Amygdala (tissue), 56 donors: Measurements from ENCODE around the gene F13B.
"Not testable (repeated sequence)": the region's sequence is repeated elsewhere in the genome, so short reads cannot be mapped to it uniquely, and the experiment has no call there.

ENCODE experiments used
- DNase-seq, 56 donors: peaks; one replicate each; lab custom pipeline; 2025; lab: John Stamatoyannopoulos, UW

The F13B gene

DNA sequence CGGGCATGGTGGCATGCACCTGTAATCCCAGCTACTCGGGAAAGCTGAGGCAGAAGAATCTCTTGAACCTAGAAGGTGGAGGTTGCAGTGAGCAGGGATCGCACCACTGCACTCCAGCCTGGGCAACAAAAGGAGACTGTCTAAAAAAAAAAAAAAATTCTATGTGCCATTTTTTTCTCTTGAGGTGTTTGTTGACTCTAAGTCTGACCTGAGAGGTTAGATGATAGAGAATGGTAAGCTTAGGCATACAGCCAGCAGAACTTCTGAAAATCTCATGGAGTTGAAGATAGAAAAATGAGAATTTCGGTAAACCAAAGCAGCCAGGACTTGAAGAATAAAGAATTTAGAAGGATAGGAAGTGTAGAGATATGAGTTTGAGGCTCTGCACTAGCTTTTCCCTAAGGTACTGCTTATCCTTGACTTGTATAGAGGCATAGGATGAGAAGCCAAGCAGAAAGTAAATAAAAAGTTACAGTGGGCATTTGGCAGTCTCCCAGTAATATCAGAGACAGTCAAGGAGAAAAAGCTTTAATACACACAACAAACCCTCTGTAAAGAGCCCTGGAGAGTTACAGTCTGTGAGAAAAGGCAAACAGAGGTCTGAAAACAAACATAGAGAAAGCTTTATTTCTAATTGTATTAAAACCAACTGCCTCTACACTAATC is 24.3 kb downstream of the F13B start:
- no peak for DNase-seq

- no peak for DNase-seq
Observed at GRCh38 chr1:197041486-197042353, 25.3 kb downstream of the F13B start.

DNA sequence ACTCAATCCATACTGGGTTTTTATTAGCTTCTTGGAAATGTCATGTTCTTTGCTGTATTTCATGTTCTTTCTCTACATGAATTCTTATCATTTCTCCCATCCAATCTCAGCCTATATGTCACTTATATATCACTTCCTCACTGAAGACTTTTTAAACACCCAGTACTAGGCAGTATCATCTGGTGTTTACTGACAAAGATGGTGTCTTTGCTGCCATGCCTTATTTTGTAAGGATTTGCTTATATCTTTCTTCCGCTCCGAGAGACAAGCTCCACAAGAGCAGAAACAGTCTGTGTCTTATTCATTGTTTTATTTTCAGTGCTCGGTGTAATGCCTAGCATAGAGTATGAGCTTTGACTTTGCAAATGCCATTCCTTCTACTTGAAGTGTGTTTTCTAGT is 30.2 kb downstream of the F13B start:
- no peak for DNase-seq

GRCh38 chr1:197034631-197035339 is 32.3 kb downstream of the F13B start:
- DNase-seq: not testable (repeated sequence)

DNA sequence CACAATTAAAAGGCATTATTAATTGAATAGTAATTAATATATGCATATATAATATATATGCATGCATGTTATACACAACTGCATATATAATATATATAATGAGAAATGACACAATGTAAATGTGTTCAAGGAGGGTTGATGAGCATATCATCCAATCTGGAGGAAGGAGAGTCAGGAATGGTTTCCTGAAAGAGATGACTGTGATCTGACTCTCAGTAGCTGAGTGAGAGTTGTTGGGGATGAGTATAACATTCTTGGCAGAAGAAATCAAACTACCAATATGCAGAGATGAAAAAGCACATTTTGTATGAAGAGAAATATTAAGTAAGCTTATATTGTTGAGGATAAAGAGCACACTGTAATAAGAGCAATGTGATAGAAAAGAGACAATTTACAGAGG is 37.3 kb downstream of the F13B start:
- DNase-seq: no peak

- no peak for DNase-seq
Observed at GRCh38 chr1:197027359-197027758, 39.7 kb downstream of the F13B start.

DNA sequence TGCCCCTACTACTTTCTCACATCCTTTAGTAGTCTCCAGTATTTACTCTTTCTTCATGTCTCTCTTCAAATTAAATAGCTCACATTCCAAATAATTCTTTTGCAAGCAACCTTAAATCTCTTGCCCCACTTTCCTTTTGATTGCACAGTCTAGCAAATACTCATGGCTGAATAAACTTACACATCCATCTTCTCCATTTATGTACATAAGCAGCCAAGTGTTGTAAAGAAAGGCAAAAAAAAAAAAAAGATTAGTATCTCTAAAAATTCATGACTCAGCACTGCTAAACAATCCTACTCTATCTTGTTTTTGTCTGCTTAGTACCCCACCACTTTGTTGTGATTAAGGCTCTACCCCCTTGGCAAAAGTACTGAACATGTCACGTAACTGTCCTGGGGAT is 42.6 kb downstream of the F13B start:
- no peak for DNase-seq

DNA sequence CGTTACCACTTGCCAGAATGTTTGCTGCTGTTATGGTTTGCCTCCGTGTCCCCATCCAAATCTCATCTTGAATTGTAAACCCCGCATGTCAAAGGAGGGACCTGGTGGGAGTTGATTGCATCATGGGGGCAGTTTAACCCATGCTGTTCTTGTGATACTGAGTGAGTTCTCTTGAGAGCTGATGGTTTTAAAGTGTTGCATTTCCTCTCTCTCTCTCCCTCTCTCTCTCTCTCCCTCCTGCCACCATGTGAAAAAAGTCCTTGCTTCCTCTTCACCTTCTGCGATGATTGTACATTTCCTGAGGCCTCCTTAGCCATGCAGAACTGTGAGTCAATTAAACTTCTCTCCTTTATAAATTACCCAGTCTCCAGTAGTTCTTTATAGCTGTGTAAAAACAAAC is 45.3 kb downstream of the F13B start:
- no peak for DNase-seq

GRCh38 chr1:197017558-197018146 is 49.4 kb downstream of the F13B start:
- no peak for DNase-seq

DNA sequence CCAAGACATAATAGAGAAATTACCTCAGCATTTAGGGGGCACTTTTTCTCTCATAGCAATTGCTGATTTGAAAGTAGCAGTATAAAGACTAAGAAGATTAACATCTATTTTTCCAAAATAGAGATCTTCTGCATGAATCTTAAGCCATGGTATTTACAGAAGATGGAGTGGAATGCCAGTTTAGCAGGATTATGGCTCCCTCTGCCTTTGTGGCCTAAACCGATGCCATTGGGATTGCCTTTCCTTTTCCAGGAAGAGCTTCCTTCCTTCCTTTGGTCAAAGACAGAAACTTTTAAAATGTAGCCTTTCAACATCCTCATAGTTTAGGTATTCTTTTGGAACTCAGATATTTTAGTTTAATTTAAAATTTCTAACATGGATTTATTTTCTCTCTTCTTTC is 50.3 kb downstream of the F13B start:
- no peak for DNase-seq

GRCh38 chr1:197013234-197013633 is 53.8 kb downstream of the F13B start:
- no peak for DNase-seq

DNA sequence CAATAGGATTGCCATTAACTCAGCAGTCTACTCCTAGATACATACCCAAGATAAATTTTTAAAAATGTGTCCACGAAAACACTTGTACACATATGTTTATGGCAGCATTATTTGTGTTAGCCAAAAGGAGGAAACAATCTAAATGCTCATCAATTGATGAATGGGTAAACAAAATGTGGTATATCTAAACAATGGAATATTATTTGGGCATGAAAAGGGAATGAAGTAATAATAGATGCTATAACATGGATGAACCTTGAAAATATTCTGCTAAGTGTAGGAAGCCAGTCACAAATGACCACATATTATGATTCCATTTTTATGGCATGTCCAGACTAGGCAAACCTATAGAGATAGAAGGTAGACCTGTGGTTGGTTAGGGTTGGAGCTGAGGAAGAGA is 55.4 kb downstream of the F13B start:
- DNase-seq: no peak

DNA sequence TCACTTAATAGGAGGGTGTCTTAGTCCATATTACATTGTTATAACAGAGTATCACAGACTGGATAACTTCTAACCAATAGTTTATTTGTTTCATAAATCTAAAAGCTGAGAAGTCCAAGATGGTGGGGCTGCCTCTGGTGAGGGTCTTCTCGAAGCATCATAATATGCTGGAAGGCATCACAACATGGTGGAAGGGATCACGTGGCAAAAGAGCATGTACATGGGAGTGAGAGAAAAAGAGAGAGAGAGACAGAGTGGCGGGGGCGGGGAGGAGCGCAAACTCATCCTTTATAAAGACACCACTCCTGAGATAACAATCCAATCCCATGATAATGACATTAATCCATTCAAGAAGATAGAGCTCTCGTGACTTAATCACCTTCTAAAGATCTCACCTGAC is 58.2 kb downstream of the F13B start:
- DNase-seq: no peak

- DNase-seq: no peak
Observed at GRCh38 chr1:197003132-197003531, 63.9 kb downstream of the F13B start.

DNA sequence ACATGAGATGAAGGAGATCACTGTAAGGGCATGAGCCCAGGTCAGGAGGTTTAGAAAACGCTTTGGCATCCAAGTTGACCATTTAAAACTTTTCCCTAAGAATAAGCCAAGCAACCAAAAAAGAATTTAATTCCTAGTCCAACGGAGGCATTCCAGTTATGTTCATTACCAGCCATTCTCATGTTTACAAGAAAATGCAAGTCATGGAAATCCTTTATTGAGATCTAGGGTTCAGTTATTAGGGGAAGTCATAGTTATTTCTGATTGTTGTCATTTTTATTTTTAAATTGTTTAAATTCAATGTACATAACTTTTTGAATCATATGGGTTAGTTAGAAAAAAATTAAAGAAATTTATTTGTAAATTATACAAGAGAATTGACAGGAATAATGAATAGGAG is 65.2 kb downstream of the F13B start:
- DNase-seq: no peak

GRCh38 chr1:196997423-196997822 is 69.6 kb downstream of the F13B start:
- DNase-seq: no peak

DNA sequence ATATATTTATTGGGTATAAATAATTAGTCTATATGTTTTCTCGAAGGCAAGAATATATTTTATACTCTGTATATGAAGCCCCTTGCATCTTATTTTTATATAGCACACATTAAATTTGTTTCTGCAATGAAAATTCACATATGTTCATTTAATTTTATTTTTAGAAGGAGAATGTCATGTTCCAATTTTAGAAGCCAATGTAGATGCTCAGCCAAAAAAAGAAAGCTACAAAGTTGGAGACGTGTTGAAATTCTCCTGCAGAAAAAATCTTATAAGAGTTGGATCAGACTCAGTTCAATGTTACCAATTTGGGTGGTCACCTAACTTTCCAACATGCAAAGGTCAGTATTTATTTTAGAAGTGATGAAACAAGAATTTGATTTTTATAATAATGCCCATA is 73.1 kb downstream of the F13B start:
- no peak for DNase-seq

GRCh38 chr1:196991919-196992651 is 75.0 kb downstream of the F13B start:
- DNase-seq: not testable (repeated sequence)
